Thyroid gland (tissue), 4 donors: ENCODE measurements around the gene INSL6. TPM values are rescaled to one million over a fixed set of nuclear protein-coding genes. Genes with fewer than 3 reads are reported as not detected.

Source experiments
- DNase-seq, 2 donors: peaks; one replicate each; pipeline ENCODE4 v3.0.0-alpha.2; 2019
- H3K27ac ChIP-seq, 3 donors: fragments of 200-600 bp; sonication (generic); 1 replicate in 2 of 3; 2 replicates in 1 of 3; pipeline ENCODE4 v1.5.1; 2016 to 2019; ENCODE audit warnings: mild to moderate bottlenecking in 1 of 3, moderate library complexity in 1 of 3
- H3K27me3 ChIP-seq: fragments of 200-600 bp; sonication (generic); one replicate; pipeline ENCODE4 v1.5.1; 2019
- H3K36me3 ChIP-seq, 2 donors: fragments of 200-600 bp; sonication (generic); one replicate each; pipeline ENCODE4 v1.5.1; 2016 to 2019
- H3K4me1 ChIP-seq, 2 donors: fragments of 200-600 bp; sonication (generic); one replicate each; pipeline ENCODE4 v1.5.1; 2017 to 2019
- H3K4me3 ChIP-seq, 3 donors: fragments of 200-600 bp; sonication (generic); replicated peaks in 1 of 3; 1 replicate in 2 of 3; 2 replicates in 1 of 3; pipeline ENCODE4 v1.5.1; 2016; ENCODE audit warnings: mild to moderate bottlenecking in 1 of 3
- H3K9me3 ChIP-seq: fragments of 200-600 bp; sonication (generic); one replicate; pipeline ENCODE4 v1.5.1; 2017
- CTCF ChIP-seq, 6 experiments: fragments of 200-600 bp in 3 of 6; fragments of 450-650 bp in 3 of 6; sonication (generic) in 3 of 6; IDR thresholded peaks; one replicate each; pipeline ENCODE4 v1.5.1; 2016 to 2019; ENCODE audit warnings: antibody characterized with exemption in 6 of 6, mild to moderate bottlenecking in 2 of 6, inconsistent platforms in 1 of 6, moderate library complexity in 1 of 6
- POLR2A ChIP-seq, 2 donors: fragments of 450-650 bp; IDR thresholded peaks; one replicate each; pipeline ENCODE4 v1.6.1; 2017; ENCODE audit warnings: antibody characterized with exemption in 2 of 2, mild to moderate bottlenecking in 2 of 2, moderate library complexity in 1 of 2
- WGBS, 2 donors: methylation state at CpG; one replicate each; pipeline ENCODE4 v1.1.5; 2017; 5-methylcytosine and 5-hydroxymethylcytosine counted together
- intact Hi-C: fragments of 100-400 bp; cut with DNase I; formaldehyde crosslinking; loops from one replicate; pipeline ENCODE4 v1.15.1; 2023
- total RNA-seq, 4 donors: library from RNA; depleted of rRNA; stranded (reverse); fragments of >200 nt; gene quantifications; one replicate each; pipeline ENCODE4 v1.2.3, GENCODE V29; 2016

Gene INSL6
- total RNA-seq, result not detected

- Histone ChIP-seq H3K27ac (no peak within 1 kb of the TSS), H3K4me3 (no peak within 1 kb of the TSS), H3K27me3 (no peaks in the 10 kb centered on the region), H3K9me3 (no peaks in the 10 kb centered on the region), H3K4me1 (no peaks in the 10 kb centered on the region), H3K36me3 (no peaks in the 10 kb centered on the region)
- TF ChIP-seq POLR2A (IDR thresholded peaks at IDR 0.05) (no peak), CTCF (IDR thresholded peaks at IDR 0.05) (no peak)
- WGBS, 2 donors, result 94% methylated on average over 44 of the region's 44 CpGs
- intact Hi-C loops, result loop anchor here (5.0 kb wide), 1 partner anchor 407 kb away; no protein-coding TSS in a partner anchor
- DNase-seq, result no peak
These were observed at the start of gene INSL6 for GRCh38 chr9:5185220-5185840. Gene INSL6, minus strand, starts transcription at chr9:5185639. Its CDS starts 37 bp downstream, at chr9:5185602.

GRCh38 chr9:5231212-5231611 lies 45.8 kb upstream of the INSL6 start, which contains the start of gene INSL4:
Gene INSL4, plus strand, starts transcription at chr9:5231419. Its CDS starts 105 bp downstream, at chr9:5231524.
- H3K9me3 ChIP-seq, result no peaks in the 10 kb centered on the region
- no peak for TF ChIP-seq POLR2A (IDR thresholded peaks at IDR 0.05)
- no peak for TF ChIP-seq CTCF (IDR thresholded peaks at IDR 0.05)
- 82 to 84% methylated on average over 2 of the region's 2 CpGs for WGBS, 2 donors
- no peaks in the 10 kb centered on the region for H3K4me1 ChIP-seq
- H3K27ac ChIP-seq, result no peak within 1 kb of the TSS
- H3K36me3 ChIP-seq, result no peaks in the 10 kb centered on the region
- no peak for DNase-seq
- no peak within 1 kb of the TSS for H3K4me3 ChIP-seq
- no peaks in the 10 kb centered on the region for H3K27me3 ChIP-seq
- intact Hi-C loops, result no loop called here

- Histone ChIP-seq H3K9me3 (no peaks in the 10 kb centered on the region), H3K27ac (no peak overlapping the region), H3K27me3 (no peaks in the 10 kb centered on the region), H3K4me1 (no peaks in the 10 kb centered on the region), H3K36me3 (no peaks in the 10 kb centered on the region), H3K4me3 (no peak overlapping the region)
- TF ChIP-seq POLR2A (IDR thresholded peaks at IDR 0.05) (no peak), CTCF (IDR thresholded peaks at IDR 0.05) (no peak)
- WGBS, 2 donors, result 75 to 77% methylated on average over 10 of the region's 10 CpGs
- DNase-seq, result no peak
- intact Hi-C loops, result no loop called here
These were observed 45.1 kb upstream of the INSL6 start for GRCh38 chr9:5230554-5230953.

DNA sequence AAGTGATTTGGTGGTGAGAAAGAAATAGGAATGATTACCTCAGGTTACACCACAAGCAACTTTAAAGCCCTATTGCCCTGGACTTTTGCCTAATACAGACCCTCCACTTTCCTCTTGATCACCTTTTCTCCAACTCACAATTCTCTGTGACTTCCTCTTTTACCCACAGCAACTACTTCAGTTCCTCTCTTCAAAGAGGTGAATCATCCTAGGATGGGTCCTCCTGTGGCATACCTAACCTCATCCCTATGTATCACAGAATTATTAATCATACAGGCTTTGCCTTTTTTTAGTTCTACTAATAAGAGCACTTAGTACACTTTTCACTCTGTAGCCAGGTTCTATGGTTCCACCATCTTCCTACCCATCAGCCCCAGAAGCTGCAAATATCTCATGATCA lies 19.6 kb upstream of the INSL6 start:
- Histone ChIP-seq H3K4me3 (no peak overlapping the region), H3K9me3 (no peaks in the 10 kb centered on the region), H3K27ac (no peak overlapping the region), H3K36me3 (no peaks in the 10 kb centered on the region), H3K27me3 (no peaks in the 10 kb centered on the region), H3K4me1 (no peaks in the 10 kb centered on the region)
- TF ChIP-seq CTCF (IDR thresholded peaks at IDR 0.05) (no peak), POLR2A (IDR thresholded peaks at IDR 0.05) (no peak)
- no peak for DNase-seq
- intact Hi-C loops, result no loop called here

GRCh38 chr9:5195463-5195862 lies 10.0 kb upstream of the INSL6 start:
- Histone ChIP-seq H3K9me3 (no peaks in the 10 kb centered on the region), H3K4me1 (no peaks in the 10 kb centered on the region), H3K4me3 (no peak overlapping the region), H3K27me3 (no peaks in the 10 kb centered on the region), H3K27ac (no peak overlapping the region), H3K36me3 (no peaks in the 10 kb centered on the region)
- intact Hi-C loops, result no loop called here
- DNase-seq, result no peak
- no peak for TF ChIP-seq CTCF (IDR thresholded peaks at IDR 0.05)
- TF ChIP-seq POLR2A (IDR thresholded peaks at IDR 0.05), result no peak
- 64 to 73% methylated on average over 1 of the region's 1 CpG for WGBS, 2 donors
